HPDE6-E6E7 (cell line): ENCODE results near the gene PRKG1.
"Not testable (repeated sequence)": the region's sequence is repeated elsewhere in the genome, so short reads cannot be mapped to it uniquely, and the experiment has no call there.

Source experiments
- DNase-seq: peaks from one replicate; pipeline ENCODE4 v3.0.0; 2011; ENCODE audit warnings: missing footprints; ENCODE audit errors: extremely low spot score

Gene PRKG1

DNA sequence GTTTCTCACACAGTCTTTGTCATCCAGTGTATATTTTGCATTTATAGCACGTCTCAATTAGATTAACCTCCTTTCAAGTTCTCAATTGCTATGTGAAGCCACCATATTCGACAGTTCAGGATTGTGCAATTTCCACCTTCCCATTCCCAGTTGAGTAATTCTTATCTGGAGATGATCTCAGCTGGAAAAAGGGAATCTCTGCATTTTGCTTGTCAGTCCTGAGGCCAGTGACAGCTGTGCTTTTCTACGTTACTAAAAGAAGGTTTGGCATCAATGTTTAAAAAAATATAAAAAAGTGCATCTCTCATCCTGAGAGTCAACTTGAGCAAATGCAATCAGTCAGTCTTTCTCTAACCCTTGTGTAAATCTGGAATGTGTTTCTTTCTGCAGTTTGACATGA lies 247.7 kb downstream of the PRKG1 start:
- DNase-seq: no peak

DNA sequence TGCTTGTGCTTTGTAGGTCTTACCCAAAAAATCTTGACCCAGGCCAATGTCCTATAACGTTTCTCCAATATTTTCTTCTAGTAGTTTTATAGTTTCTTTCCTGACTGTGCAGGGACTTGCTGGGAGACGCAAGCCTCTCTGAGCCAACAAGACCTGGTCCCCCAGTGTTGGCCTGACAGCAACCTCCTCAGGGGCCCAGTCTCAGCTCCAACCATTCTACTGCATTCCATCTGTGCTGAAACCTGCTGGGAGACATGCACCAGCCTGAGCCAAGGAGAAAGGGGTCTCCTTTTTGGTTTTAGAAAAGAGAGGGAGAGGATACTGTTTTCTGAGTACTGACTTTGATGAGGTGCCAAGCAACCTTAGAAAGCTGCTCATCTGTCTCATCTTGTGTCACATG lies 251.4 kb downstream of the PRKG1 start:
- DNase-seq: no peak

DNA sequence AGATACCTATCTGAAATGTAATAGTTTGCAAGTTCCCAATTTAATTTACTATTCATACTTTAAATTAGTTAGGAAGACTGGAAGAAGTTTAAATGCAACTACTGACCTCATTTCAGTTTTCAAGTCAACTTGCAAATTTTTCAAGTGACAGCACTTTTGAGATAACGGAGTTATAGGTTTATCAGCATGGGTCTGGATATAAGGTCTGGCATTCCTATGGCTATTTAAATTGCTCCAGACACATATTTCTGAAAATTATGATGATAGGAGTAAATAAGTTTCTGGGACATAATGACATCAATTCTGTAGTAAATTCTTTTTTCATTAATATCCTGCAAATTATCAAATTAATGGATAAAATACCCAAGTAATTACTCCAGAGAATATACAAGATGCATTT lies 251.9 kb downstream of the PRKG1 start:
- DNase-seq: no peak

DNA sequence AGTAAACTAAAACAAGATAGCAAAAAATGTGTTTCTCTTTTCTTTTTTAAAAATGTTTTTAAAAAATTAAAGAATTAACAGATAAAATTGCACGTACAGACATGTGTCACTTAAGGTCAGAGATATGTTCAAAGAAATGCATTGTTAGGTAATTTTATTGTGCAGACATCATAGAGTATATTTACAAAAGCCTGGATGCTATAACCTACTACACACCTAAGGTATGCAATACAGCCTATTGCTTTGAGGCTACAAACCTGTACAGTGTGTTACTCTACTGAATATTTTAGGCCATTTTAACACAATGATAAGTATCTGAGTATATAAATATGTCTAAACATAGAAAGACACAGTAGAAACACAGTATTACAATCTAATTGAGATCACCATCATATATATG lies 253.1 kb downstream of the PRKG1 start:
- DNase-seq: no peak

DNA sequence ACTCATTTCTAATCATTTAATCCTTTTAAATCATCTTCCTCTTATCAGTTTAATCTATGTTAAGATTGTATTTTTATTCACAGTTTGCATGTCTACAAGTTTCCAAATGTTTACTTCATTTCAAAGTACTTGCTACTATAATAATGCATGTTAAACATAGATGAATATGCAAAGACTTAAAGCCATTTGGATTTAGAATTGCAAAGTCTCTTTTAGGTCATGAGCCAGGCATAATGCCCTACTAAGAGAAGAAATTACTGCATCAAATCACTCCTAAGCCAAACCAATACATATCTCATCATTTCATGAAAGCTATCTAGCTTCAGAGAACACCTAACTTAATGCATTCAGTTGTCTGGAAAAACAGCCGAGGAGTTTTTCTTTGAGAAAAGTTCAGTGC lies 266.1 kb downstream of the PRKG1 start:
- DNase-seq: no peak

DNA sequence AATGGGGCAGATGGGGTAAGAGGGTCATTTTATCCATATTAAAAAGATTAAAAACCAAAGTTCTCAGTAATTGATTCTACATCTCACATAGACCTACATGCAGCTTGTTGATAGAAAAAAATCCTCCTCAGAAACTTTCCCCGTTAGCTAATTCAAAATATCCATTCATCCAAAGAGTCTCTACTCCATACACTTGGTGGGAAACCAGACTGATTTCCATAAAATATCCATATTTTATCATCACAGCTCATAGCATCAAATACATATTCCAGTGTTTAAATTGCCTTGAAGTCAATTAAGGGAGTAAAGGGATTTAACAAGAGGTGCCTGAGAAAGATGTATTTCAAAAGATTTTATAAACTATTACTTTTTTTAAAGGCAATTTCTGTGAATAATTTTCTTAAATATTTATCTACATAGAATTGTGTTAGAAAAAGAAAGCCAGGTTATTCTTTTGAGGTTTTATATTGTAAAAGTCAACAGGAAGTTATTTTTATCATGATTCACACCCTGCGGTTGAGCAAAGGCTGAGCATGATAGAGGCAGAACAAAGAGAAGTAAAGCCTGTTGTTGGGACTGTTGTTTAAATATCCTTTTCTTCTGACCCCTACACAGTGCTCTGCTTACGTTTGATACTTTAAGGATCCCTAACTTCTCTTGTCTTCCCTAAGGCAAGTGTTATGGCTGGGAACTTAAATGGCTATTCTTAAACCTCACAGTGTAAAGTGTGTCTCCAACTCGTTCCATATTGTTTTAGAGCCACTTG lies 266.7 kb downstream of the PRKG1 start:
- DNase-seq: peak; percentile 13

DNA sequence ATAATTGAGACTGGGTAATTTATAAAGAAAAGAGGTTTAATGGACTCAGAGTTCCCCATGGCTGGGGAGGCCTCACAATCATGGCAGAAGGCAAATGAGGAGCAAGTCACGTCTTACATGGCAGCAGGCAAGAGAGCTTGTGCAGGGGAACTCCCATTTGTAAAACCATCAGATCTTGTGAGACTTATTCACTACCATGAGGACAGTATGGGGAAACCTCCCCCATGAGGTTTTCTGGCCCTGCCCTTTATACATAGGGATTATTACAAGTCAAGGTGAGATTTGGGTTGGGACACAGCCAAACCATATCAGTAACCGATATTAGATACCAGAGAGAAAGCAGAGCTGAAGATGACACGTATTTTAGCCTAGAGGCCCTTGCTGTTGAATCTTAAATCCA lies 267.5 kb downstream of the PRKG1 start:
- not testable (repeated sequence) for DNase-seq

DNA sequence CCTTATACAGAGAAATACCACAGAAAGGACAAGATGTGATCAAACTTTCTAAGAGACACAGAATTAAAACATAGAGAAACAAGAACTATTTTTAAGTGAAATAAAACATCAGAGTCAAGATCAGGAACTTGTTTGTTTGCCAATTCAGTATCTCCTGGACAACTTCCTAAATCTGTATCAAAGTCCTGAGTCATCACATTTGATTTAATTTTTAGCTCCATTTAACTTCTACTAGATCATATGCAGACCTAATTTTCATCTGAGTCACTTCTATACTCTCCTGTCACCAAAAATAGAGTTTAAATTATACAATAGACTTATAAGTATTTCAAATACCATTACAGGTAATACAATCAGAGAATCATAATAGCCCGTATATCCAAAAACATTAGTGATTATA lies 268.1 kb downstream of the PRKG1 start:
- no peak for DNase-seq

DNA sequence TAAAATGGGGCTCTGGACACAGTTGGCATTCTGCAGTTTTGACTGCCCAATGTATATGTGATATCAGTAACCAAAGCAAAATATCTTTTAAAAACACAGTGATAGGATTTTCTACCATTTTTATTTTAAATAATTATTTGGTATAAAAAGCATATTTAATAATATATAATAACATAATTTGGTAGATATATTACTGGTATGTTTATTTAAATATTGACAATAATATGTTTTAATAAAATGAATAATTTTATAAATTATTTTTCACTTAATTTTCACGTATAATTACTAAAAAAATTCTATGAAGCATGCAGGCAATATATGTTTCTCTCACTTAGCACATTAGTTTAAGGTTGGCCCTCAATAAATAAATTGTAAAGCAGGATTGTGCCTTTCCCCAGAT lies 269.1 kb downstream of the PRKG1 start:
- no peak for DNase-seq

DNA sequence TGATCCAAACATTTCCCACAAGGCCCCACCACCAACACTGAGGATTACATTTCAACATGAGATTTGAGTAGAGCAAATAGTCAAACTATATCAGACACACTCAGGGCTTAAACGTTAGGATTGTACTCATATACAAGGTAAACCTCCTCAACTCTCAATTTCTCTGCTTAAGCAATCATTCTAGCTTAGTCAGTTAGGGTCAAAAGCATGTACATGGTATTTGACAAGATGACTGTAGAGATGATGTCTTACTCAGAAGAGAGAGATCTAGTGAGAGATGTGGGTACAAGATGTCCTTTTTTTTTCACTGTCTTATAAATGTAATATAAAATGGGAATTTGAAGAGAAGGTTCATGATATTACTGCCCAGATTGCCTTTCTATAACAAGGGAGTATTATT lies 270.1 kb downstream of the PRKG1 start:
- DNase-seq: no peak

DNA sequence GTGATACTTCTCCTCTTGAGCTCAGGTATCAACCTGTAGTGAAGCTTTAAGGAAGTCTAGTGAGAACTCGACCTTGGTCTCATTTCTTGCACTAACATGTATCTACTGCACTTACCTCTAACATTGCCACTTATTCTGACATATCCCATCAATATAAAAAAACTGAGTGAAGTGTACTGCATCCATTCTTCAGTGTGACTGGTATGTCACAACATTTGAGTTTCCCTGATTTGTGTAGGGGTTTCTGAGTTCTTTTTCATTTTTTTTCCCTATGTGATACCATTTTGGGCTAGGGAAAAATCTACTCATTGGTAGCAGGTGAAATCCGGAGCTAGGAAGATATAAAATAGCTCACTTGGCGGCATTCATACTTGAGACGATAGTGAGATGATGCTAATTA lies 274.3 kb downstream of the PRKG1 start:
- no peak for DNase-seq

DNA sequence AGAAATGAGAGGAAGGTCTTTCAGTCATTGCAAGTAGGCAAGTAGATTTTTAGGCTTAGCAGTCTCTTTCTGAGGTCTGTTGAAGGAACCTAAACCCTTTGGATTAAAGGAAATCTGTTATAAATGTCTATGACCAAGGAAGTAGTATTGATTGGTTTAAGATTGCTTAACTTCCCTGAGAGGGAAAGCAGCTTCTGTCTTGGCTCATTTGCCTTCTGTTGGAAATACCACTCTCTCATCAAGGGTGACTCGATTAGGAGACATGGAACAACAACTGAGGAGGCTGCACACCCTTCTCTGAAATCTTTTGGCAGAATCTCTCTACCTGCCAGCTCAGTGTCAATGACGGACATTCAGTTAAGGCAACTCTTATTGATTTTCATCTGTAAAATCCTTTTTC lies 282.9 kb downstream of the PRKG1 start:
- DNase-seq: no peak

DNA sequence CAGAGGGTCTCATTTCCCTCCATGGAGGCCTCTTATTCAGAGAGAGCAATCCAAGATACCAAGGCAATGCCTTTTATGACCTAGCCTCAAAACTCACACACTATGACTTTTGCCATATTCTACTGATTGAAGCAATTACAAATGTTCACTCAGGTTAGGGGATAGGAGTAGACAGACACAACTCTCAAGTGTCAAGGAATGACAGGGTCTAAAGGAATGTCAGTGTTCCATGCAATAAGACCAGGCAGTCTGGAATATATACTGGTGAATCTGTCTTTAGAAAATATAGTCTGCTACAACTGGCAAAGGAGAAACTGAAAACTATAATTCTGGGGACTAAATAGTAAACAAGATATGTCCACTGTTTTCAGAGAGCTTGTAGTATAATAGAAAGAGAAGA lies 283.9 kb downstream of the PRKG1 start:
- no peak for DNase-seq

DNA sequence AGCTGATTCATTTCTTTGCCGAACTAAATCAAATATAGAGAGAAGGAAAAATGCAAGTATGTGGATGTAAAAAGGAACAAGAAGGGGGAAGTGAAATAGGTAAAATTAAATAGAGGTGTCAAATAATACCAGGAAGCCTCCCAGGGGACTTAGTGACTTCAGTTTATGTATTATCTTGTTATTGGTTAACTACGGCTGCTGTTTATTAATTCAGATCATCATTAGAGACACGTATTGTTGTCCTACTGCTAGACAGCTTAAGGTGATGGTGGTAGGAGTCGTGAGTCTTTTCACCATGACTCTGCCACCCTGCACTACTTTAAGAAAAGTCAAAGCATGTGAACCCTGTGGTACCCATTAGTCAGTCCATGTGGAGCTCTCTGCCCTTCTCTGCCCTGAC lies 289.1 kb downstream of the PRKG1 start:
- no peak for DNase-seq

DNA sequence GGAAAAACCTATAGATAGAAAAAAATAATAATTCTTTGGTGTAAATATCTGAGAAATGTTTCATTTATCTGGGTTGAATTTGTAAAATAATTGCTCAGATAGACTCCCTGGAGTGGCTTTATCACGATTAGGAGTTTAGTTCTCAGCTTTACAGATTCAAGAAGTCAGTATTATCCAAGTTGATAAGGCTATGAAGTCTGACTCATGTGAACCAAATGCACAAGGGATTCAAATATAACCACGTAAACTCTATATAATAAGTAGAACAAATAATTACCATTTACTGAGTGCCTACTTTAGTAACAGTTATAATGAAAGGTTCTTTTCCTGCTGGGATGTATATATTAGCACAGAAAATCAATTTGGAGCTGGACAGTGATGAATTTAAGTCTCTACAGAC lies 290.4 kb downstream of the PRKG1 start:
- DNase-seq: no peak

DNA sequence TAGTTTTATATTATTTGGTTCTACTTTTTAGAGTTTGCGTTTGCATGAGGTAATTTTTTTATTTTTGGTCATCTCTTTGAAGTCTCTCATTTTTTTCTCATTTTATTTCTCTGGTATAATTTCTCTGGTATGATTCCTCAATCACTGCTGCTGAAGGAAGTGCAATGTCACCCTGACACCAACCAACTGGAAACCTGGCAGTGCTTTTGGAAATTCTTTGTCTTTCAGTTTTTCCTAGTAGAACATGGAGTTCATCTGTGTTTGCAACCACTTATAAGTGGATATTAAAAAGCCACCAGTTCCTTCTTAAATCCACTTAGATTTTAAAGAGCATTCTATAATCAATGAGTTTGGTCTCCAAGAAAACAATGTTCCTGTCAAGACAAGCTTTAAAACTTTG lies 291.8 kb downstream of the PRKG1 start:
- no peak for DNase-seq

DNA sequence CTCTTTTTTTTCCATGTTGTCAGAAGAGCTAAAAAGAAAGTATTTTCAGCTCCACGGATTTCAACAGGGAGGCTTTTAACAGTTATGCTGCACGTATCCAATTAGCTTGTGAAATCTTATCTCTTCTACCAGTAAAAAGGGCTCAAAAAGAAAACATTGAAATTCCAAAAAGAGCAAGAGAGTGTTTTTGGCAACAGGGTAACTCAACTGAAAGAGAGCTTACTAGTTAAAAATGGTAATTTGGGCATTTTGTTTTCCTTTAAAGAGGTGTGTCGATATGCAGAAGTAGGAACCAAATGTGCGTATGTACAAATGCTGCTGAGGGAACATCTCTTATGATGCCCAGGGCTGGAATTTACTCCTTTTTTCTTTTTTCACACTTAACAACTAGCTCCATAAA lies 292.8 kb downstream of the PRKG1 start:
- DNase-seq: no peak

DNA sequence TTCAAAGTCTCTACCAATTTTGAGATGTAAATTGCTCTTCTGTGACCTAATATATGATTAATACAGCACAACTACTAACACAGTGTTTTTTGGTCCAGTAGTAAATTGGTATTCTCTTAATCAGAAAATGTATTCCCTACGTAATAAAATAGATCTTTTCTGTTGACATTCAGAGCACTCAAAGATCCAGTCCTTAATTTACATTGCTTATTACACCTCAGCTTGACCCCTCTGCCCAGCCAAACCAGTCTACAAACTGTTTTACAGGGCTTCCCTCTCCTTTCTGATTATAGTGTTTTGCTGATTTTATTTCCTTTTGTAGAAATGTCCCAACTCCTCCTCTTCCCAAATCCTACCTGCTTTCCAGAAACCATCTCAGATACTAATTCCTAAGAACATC lies 293.4 kb downstream of the PRKG1 start:
- DNase-seq: no peak

DNA sequence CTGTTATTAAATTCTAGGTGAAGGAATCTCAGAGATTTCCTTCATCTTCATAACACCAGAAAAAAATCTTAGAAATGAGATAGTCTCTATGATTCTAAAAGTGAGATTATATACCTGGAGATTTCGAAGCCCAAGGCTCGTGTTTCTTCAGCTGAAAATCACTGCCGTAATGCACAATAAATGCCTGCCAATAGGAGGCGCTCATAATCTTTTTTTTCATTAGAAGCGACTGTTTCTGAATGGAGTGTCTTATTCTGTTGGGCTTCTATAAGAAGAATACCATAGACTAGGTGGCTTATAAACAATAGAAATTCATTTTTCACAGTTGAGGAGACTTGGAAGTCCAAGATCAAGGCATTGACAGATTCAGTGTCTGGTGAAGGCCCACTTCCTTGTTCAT lies 294.7 kb downstream of the PRKG1 start:
- DNase-seq: no peak

DNA sequence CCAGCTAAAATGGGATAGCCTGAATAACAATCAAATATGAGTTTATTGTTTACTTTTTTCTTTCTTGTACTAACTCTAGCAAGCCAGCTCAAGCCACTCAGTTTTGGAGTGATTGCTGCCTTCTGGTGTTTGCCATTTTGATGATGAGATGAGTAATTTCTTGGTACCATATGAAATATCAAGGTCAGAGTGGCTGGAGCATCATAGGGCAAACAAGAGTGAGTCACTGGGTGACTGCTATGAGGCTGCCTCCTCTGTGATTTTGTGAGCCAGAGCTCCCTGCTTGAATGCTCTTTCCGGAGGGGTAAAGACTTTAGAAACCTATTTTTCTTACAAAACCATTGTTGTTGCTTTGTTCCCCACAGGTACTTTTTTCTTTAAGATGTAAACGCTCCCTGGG lies 295.6 kb downstream of the PRKG1 start:
- no peak for DNase-seq

DNA sequence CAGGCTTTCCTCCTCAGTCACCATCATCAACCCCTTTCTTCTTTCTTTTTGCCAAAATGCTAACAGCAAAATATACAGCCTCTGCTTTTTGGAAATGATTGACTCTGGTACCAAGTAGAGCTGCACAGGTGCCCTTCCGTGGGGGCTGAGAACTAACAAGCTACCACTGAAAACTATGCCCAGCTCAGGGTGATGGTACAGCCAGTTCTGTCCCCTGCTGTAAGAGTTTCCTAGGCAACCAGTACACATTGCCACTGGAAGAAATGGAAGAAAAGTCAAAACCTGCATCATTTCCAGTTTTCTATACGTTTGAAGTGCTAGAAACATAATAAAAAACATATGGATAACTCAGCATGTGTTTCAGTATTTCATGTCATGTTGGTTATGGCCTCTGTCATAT lies 297.5 kb downstream of the PRKG1 start:
- no peak for DNase-seq

DNA sequence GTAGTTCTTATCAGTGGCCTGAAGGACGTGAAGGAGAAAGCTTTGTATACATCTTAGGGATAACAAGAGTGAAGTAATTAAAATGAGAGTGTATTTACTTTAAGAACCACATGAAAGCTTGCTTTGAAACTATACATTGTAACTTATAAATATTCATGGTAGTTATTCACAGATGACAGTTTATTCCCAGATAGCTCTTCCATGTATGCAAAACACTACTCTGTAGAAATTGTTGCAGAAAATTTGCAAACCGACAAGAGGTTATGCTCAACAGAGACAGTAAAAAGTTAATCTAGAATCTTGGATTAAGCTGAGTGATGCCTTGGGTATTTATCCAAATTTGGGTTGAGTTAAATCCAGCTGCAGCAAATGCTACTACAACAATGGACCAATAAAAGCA lies 301.5 kb downstream of the PRKG1 start:
- no peak for DNase-seq

DNA sequence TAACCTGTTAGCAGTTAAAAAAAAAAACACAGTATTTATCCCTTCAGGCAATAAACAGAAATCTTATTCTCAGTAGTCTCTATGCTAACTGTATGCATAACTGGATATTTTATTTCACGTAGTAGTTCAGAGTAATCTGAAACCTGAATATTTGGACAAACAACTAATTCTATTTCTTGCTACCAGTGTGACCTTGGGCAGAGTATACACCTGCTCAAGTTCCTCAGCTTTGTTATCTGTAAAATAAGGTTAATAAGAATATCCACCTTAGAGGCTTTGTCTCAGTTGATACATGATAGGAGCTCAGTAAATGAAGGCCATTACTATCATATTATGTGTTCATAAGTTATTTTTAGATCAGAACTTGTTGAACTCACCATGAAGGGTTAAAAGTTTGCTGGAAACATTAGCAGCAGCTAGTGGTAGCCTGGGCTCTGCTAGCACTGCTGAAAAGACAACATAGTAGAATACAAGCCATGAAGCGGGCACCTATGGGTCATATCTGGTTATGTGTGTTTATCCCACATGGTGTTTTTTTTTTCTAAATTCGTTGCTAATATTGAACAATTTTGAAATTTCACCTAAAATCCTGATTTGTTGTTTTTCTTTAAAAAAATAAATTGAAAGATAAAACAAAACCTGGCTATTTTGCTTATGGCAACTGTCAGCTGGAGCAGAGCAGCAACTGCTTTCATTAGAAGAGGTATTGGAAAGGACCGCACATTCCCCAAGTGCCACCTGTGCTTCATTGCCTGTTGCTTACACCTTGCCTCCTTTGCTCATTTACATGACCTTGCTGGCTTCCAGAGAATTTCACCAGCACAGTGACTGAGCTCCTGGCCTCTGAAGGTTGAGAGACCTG lies 303.0 kb downstream of the PRKG1 start:
- no peak for DNase-seq
